SK-N-SH treated with all-trans-retinoic acid at 6 μM for 48 hours (cell line): ENCODE measurements around the gene KIF6.

Experiments
- GLIS3 ChIP-seq: fragments of 250-450 bp; sonication (Bioruptor Pico); IDR thresholded peaks from 2 replicates; pipeline ENCODE4 v1.5.0; 2020; ENCODE audit warnings: mild to moderate bottlenecking, moderate library complexity
- ISL1 ChIP-seq: fragments of 250-450 bp; sonication (Bioruptor Pico); IDR thresholded peaks from 2 replicates; pipeline ENCODE4 v2.1.2; 2022; ENCODE audit warnings: mild to moderate bottlenecking, moderate library complexity
- ZNF70 ChIP-seq: fragments of 450-650 bp; formaldehyde crosslinking; IDR thresholded peaks from 2 replicates; pipeline ENCODE4 v1.5.0; 2020; ENCODE audit warnings: mild to moderate bottlenecking, moderate library complexity
- TF ChIP-seq, protein P1 (sequence below): fragments of 250-450 bp; sonication (Bioruptor Pico); IDR thresholded peaks from 2 replicates; pipeline ENCODE4 v1.5.1; 2020; ENCODE audit warnings: low read depth, mild to moderate bottlenecking, moderate library complexity
- TF ChIP-seq, protein P2 (sequence below): fragments of 250-450 bp; sonication (Bioruptor Pico); IDR thresholded peaks from 2 replicates; pipeline ENCODE4 v1.5.1; 2021; ENCODE audit warnings: mild to moderate bottlenecking, moderate library complexity

DNA sequence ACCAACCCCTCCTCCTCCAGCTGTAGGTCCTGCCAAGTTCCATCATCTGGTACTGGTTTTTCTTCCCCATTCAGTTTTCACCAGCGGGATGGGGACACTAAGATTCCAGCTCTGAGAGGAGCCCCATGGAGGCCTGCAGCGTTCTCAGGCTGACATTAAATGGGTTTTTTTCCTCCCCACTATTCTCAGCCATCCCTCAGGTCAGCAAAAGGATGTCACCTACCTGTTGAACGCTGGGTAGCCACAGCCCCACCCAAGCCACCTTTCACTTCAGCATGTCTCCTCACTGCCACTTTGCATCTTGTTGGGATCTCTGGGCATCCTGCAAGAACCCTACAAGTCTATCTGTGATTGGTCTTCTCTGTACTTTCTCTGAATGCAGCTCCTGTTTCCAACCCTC is 417.7 kb downstream of the KIF6 start:
- TF ChIP-seq, protein P1, sequence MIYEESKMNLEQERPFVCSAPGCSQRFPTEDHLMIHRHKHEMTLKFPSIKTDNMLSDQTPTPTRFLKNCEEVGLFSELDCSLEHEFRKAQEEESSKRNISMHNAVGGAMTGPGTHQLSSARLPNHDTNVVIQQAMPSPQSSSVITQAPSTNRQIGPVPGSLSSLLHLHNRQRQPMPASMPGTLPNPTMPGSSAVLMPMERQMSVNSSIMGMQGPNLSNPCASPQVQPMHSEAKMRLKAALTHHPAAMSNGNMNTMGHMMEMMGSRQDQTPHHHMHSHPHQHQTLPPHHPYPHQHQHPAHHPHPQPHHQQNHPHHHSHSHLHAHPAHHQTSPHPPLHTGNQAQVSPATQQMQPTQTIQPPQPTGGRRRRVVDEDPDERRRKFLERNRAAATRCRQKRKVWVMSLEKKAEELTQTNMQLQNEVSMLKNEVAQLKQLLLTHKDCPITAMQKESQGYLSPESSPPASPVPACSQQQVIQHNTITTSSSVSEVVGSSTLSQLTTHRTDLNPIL (CRISPR knock-in tag) = no peak
- TF ChIP-seq ZNF70 (CRISPR knock-in tag) (no peak), ISL1 (CRISPR knock-in tag) (no peak), GLIS3 (no peak)
- TF ChIP-seq, protein P2, sequence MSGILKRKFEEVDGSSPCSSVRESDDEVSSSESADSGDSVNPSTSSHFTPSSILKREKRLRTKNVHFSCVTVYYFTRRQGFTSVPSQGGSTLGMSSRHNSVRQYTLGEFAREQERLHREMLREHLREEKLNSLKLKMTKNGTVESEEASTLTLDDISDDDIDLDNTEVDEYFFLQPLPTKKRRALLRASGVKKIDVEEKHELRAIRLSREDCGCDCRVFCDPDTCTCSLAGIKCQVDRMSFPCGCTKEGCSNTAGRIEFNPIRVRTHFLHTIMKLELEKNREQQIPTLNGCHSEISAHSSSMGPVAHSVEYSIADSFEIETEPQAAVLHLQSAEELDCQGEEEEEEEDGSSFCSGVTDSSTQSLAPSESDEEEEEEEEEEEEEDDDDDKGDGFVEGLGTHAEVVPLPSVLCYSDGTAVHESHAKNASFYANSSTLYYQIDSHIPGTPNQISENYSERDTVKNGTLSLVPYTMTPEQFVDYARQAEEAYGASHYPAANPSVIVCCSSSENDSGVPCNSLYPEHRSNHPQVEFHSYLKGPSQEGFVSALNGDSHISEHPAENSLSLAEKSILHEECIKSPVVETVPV (CRISPR knock-in tag) = no peak
